ENCODE measurements around the gene SYT6. TPM values are rescaled to one million over a fixed set of nuclear protein-coding genes. Genes with fewer than 3 reads are reported as not detected.

SYT6 gene
- total and polyA plus RNA-seq, 2 of the 13 experiments (the other 11 are each of a cell fraction or from before 2014, with no cell fraction given): not detected

DNA sequence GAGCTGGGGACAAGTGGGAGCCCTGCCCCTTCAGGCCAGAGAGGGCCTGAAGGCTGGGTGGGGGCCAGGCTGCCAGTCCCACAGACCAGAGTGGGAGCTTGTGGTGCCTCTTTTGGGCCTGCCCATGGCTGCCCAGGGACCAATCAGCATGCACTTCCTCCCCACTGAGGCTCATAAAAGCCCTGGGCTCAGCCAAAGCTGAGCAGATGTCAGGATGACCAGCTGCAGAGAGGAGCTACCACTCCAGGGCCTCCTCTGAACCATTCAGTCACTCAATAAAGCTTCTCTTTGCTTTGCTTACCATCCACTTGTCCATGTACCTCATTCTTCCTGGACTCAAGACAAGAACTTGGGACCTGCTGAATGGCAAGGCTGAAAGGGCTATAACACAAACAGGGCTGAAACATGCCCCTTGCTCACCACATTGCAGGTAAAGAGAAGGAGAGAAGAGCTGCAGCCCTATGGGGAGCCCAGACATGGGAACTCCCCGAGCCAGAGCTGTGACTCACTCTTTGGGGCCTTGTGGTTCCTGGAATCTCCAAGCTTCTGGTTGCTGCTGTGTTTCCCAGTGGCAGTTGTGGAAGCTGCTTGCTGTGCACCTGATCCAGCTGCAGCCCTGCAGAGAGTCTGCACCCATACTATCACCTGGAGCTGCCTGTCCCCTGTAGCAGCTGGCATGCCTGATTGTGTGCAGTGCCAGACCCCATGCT is 92.4 kb downstream of the SYT6 start:
- DNase-seq (ENCODE audit: low spot score) (no peak), ATAC-seq (no peak), FAIRE-seq (no peak)
- Histone ChIP-seq H4K20me1 (ENCODE audit: insufficient read depth, low read length) (no peaks in the 10 kb centered on the region), H3K4me3 (replicated peaks in 1 of 3; ENCODE audit: insufficient read depth in 1 of 3, low read depth in 2 of 3, low read length in 3 of 3) (no peak overlapping the region), H3K9me3 (ENCODE audit: low read length) (no peaks in the 10 kb centered on the region), H3K4me2 (ENCODE audit: low read depth, low read length) (no peak overlapping the region), H3K27ac (ENCODE audit: extremely low read length, insufficient read depth, low read length) (no peak overlapping the region), H3K4me1 (ENCODE audit: insufficient read depth, low read length) (no peaks in the 10 kb centered on the region), H2AFZ (ENCODE audit: low read length) (no peak overlapping the region), H3K9ac (ENCODE audit: insufficient read depth, low read depth, low read length) (no peak overlapping the region), H3K27me3 (ENCODE audit: control insufficient read depth in 1 of 2, insufficient read depth in 2 of 2, low read length in 2 of 2) (no peaks in the 10 kb centered on the region), H3K79me2 (ENCODE audit: insufficient read depth, low read length) (no peaks in the 10 kb centered on the region), H3K36me3 (replicated peaks in 1 of 2; ENCODE audit: control insufficient read depth in 1 of 2, insufficient read depth in 2 of 2, low read length in 2 of 2) (no peaks in the 10 kb centered on the region)
- CTCF ChIA-PET (ENCODE audit: low intra/inter-chr PET ratio, low total read pairs): no interaction called here
- no CpG with 5 or more reads among the region's 1 CpG for WGBS (ENCODE audit: low lambda C conversion rate)
- intact Hi-C loops (cut with micrococcal nuclease; ENCODE audit: unreplicated experiment) (no loop called here), in situ Hi-C loops (cut with HindIII; ENCODE audit: extremely low pct_ligation_motif_present, low pct_unique_long_range_greater_than_20kb) (no loop called here)
- POLR2A ChIA-PET: no interaction called here
- TF ChIP-seq, protein P1, sequence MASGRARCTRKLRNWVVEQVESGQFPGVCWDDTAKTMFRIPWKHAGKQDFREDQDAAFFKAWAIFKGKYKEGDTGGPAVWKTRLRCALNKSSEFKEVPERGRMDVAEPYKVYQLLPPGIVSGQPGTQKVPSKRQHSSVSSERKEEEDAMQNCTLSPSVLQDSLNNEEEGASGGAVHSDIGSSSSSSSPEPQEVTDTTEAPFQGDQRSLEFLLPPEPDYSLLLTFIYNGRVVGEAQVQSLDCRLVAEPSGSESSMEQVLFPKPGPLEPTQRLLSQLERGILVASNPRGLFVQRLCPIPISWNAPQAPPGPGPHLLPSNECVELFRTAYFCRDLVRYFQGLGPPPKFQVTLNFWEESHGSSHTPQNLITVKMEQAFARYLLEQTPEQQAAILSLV (CRISPR knock-in tag; IDR thresholded peaks at IDR 0.05; ENCODE audit: borderline replicate concordance): no peak
- TF ChIP-seq YEATS4 (CRISPR knock-in tag; IDR thresholded peaks at IDR 0.05; ENCODE audit: borderline replicate concordance) (no peak), ZNF121 (CRISPR knock-in tag; IDR thresholded peaks at IDR 0.05) (no peak), CCDC6 (CRISPR knock-in tag; IDR thresholded peaks at IDR 0.05) (no peak), ONECUT2 (CRISPR knock-in tag; IDR thresholded peaks at IDR 0.05) (no peak), HDAC6 (IDR thresholded peaks at IDR 0.05; ENCODE audit: low read depth, low read length) (no peak), NFIC (IDR thresholded peaks at IDR 0.05; ENCODE audit: low read length) (no peak), ZNF337 (CRISPR knock-in tag; IDR thresholded peaks at IDR 0.05; ENCODE audit: borderline replicate concordance, low read depth) (no peak), KMT2A (CRISPR knock-in tag; IDR thresholded peaks at IDR 0.05) (no peak), KAT8 (CRISPR knock-in tag; IDR thresholded peaks at IDR 0.05) (no peak), NAIF1 (CRISPR knock-in tag; IDR thresholded peaks at IDR 0.05; ENCODE audit: borderline replicate concordance) (no peak), JUN (CRISPR knock-in tag; IDR thresholded peaks at IDR 0.05) (no peak), SP140L (CRISPR knock-in tag; IDR thresholded peaks at IDR 0.05; ENCODE audit: borderline replicate concordance) (no peak), ZMYM3 (CRISPR knock-in tag; IDR thresholded peaks at IDR 0.05) (no peak)
- TF ChIP-seq, protein P2, sequence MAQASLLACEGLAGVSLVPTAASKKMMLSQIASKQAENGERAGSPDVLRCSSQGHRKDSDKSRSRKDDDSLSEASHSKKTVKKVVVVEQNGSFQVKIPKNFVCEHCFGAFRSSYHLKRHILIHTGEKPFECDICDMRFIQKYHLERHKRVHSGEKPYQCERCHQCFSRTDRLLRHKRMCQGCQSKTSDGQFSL (CRISPR knock-in tag; IDR thresholded peaks at IDR 0.05): no peak
- TF ChIP-seq, protein P3, sequence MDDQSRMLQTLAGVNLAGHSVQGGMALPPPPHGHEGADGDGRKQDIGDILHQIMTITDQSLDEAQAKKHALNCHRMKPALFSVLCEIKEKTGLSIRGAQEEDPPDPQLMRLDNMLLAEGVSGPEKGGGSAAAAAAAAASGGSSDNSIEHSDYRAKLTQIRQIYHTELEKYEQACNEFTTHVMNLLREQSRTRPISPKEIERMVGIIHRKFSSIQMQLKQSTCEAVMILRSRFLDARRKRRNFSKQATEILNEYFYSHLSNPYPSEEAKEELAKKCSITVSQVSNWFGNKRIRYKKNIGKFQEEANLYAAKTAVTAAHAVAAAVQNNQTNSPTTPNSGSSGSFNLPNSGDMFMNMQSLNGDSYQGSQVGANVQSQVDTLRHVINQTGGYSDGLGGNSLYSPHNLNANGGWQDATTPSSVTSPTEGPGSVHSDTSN (CRISPR knock-in tag; IDR thresholded peaks at IDR 0.05; ENCODE audit: borderline replicate concordance): no peak
- TF ChIP-seq, protein P4, sequence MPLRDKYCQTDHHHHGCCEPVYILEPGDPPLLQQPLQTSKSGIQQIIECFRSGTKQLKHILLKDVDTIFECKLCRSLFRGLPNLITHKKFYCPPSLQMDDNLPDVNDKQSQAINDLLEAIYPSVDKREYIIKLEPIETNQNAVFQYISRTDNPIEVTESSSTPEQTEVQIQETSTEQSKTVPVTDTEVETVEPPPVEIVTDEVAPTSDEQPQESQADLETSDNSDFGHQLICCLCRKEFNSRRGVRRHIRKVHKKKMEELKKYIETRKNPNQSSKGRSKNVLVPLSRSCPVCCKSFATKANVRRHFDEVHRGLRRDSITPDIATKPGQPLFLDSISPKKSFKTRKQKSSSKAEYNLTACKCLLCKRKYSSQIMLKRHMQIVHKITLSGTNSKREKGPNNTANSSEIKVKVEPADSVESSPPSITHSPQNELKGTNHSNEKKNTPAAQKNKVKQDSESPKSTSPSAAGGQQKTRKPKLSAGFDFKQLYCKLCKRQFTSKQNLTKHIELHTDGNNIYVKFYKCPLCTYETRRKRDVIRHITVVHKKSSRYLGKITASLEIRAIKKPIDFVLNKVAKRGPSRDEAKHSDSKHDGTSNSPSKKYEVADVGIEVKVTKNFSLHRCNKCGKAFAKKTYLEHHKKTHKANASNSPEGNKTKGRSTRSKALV (CRISPR knock-in tag; IDR thresholded peaks at IDR 0.05): no peak
- no TSS peak for BruUV-seq (replicated peaks)

Data from HepG2 (cell line).